Measurements from ENCODE around the gene PHETA1. TPM values are rescaled to one million over a fixed set of nuclear protein-coding genes. Genes with fewer than 3 reads are reported as not detected.

The PHETA1 gene
- total and polyA plus RNA-seq, 2 experiments from 2014 or later, result 5.3 to 12.9 TPM

DNA sequence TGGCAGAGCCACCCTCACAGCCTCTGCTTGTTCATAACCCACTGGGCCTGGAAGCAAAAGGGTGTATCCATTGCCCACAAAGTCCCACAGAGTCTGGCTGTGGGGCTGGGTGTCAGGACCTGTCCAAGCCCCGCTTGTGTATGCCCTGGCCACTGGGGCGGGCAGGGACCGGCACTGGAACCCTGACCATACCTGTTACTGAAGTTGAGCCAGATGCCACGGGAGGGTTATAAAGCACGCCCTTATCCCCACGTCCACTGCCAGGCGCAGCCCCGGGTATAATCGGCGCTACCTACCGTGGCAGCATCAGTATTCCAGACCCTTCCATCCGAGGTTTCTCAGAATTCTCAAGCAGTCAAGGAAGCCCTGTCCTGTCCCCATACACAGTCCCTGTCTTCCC is 40.8 kb downstream of the PHETA1 start:
- H3K4me3 ChIP-seq, result no peak overlapping the region
- no peak for TF ChIP-seq STAT1 (IDR thresholded peaks at IDR 0.05; ENCODE audit: unreplicated experiment)
- no peak for TF ChIP-seq NANOG (IDR thresholded peaks at IDR 0.05; ENCODE audit: borderline replicate concordance)
- no peak for TF ChIP-seq EZH2phosphoT487 (IDR thresholded peaks at IDR 0.05; ENCODE audit: unreplicated experiment)
- TF ChIP-seq EZH2 (IDR thresholded peaks at IDR 0.05; ENCODE audit: low read depth, unreplicated experiment), result no peak
- no peak for TF ChIP-seq CTCF (conservative IDR thresholded peaks at IDR 0.05; ENCODE audit: low read depth in 2 of 2)
- TF ChIP-seq ZNF114 (CRISPR knock-in tag; IDR thresholded peaks at IDR 0.05), result no peak
- TF ChIP-seq ZNF331 (CRISPR knock-in tag; IDR thresholded peaks at IDR 0.05; ENCODE audit: low read depth), result no peak
- no peak for TF ChIP-seq JUNB (IDR thresholded peaks at IDR 0.05; ENCODE audit: unreplicated experiment)
- TF ChIP-seq CREB1 (CRISPR knock-in tag; IDR thresholded peaks at IDR 0.05; ENCODE audit: low read depth), result no peak
- no peak for TF ChIP-seq ZNF462 (CRISPR knock-in tag; IDR thresholded peaks at IDR 0.05)
- TF ChIP-seq, protein P1, sequence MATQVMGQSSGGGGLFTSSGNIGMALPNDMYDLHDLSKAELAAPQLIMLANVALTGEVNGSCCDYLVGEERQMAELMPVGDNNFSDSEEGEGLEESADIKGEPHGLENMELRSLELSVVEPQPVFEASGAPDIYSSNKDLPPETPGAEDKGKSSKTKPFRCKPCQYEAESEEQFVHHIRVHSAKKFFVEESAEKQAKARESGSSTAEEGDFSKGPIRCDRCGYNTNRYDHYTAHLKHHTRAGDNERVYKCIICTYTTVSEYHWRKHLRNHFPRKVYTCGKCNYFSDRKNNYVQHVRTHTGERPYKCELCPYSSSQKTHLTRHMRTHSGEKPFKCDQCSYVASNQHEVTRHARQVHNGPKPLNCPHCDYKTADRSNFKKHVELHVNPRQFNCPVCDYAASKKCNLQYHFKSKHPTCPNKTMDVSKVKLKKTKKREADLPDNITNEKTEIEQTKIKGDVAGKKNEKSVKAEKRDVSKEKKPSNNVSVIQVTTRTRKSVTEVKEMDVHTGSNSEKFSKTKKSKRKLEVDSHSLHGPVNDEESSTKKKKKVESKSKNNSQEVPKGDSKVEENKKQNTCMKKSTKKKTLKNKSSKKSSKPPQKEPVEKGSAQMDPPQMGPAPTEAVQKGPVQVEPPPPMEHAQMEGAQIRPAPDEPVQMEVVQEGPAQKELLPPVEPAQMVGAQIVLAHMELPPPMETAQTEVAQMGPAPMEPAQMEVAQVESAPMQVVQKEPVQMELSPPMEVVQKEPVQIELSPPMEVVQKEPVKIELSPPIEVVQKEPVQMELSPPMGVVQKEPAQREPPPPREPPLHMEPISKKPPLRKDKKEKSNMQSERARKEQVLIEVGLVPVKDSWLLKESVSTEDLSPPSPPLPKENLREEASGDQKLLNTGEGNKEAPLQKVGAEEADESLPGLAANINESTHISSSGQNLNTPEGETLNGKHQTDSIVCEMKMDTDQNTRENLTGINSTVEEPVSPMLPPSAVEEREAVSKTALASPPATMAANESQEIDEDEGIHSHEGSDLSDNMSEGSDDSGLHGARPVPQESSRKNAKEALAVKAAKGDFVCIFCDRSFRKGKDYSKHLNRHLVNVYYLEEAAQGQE (IDR thresholded peaks at IDR 0.05; ENCODE audit: unreplicated experiment), result no peak
- TF ChIP-seq ETS1 (IDR thresholded peaks at IDR 0.05), result no peak
- TF ChIP-seq POLR2AphosphoS5 (IDR thresholded peaks at IDR 0.05; ENCODE audit: low read depth), result no peak
- H3K79me2 ChIP-seq (replicated peaks; ENCODE audit: insufficient read depth), result no peaks in the 10 kb centered on the region
- H3K9me3 Mint-ChIP-seq, result peaks cover 14% of the 10 kb centered on the region
- peaks cover 13% of the 10 kb centered on the region for H3K27me3 Mint-ChIP-seq (ENCODE audit: insufficient read depth, low read depth, poor library complexity)
- peaks cover 10% of the 10 kb centered on the region for H3K36me3 Mint-ChIP-seq (ENCODE audit: low read depth)
- no peaks in the 10 kb centered on the region for H3K4me1 ChIP-seq (ENCODE audit: insufficient read depth)
- H3K27ac ChIP-seq (ENCODE audit: low read depth), result no peak overlapping the region
- 0 out of 2 replicates have a peak, but pooled peaks cover 3% of the 10 kb centered on the region for H3K9me2 ChIP-seq (ENCODE audit: insufficient read depth)
- no peak for DNase-seq (ENCODE audit: low spot score)
- no peaks in the 10 kb centered on the region for H3K36me3 ChIP-seq (ENCODE audit: insufficient read depth)
- H4K20me1 ChIP-seq (replicated peaks; ENCODE audit: insufficient read depth), result no peaks in the 10 kb centered on the region
- no peaks in the 10 kb centered on the region for H3K4me1 Mint-ChIP-seq
- H2AFZ ChIP-seq, result no peak overlapping the region
- H3K27me3 ChIP-seq (ENCODE audit: insufficient read depth), result no peaks in the 10 kb centered on the region
- H3K4me3 Mint-ChIP-seq, result no peak overlapping the region
- no peak for ATAC-seq
- H3F3A ChIP-seq (replicated peaks; ENCODE audit: low read depth), result peaks cover 11% of the 10 kb centered on the region
- no peak overlapping the region for H3K27ac Mint-ChIP-seq
- H3K4me2 ChIP-seq, result no peak overlapping the region

All from GM23338 (cell line).